Measurements from ENCODE around the gene SMIM31. TPM values are rescaled to one million over a fixed set of nuclear protein-coding genes. Genes with fewer than 3 reads are reported as not detected.

Gene SMIM31
- total RNA-seq, 6 experiments from 2014 or later, result not detected

DNA sequence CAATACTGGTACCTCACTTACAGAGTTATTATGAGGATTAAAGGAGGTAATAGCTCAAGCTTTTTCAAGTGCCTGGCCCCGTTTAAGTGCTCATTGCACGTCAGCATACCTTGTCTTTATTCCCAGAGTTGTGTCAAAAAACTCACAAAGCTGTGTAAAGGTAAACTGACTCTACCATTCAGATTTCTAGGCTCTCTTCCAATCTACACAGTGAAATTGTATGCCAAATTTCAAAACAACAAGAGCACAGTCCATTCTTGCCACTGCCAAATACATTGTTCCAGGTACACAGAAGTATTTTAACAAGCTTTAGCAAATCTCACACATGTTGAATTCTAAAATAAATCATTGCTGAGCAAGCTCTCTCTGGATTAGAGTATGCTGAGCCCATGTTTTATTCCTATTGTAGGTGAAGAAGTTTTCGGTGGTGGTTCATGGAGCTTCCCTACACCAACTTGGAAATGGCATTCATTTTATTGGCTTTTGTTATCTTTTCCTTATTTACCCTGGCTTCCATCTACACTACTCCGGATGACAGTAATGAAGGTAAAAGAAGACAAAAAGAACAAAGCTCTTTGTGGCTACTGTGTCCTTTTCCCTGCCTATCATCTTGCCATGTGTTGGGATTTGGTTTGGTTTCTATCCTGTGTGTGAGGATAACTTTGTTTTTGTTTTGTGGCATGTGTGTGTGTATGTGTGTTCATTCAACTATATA lies 16.2 kb downstream of the SMIM31 start:
- TF ChIP-seq, protein P1, sequence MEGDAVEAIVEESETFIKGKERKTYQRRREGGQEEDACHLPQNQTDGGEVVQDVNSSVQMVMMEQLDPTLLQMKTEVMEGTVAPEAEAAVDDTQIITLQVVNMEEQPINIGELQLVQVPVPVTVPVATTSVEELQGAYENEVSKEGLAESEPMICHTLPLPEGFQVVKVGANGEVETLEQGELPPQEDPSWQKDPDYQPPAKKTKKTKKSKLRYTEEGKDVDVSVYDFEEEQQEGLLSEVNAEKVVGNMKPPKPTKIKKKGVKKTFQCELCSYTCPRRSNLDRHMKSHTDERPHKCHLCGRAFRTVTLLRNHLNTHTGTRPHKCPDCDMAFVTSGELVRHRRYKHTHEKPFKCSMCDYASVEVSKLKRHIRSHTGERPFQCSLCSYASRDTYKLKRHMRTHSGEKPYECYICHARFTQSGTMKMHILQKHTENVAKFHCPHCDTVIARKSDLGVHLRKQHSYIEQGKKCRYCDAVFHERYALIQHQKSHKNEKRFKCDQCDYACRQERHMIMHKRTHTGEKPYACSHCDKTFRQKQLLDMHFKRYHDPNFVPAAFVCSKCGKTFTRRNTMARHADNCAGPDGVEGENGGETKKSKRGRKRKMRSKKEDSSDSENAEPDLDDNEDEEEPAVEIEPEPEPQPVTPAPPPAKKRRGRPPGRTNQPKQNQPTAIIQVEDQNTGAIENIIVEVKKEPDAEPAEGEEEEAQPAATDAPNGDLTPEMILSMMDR (IDR thresholded peaks at IDR 0.05), result no peak
- no peak for DNase-seq
- peaks cover 9% of the 10 kb centered on the region for H3K27me3 Mint-ChIP-seq (ENCODE audit: insufficient read depth)
- no peaks in the 10 kb centered on the region for H3K9me3 Mint-ChIP-seq
- H3K4me1 Mint-ChIP-seq (ENCODE audit: low read depth), result no peaks in the 10 kb centered on the region
- H3K4me3 Mint-ChIP-seq, result no peak overlapping the region
- no peak overlapping the region for H3K27ac Mint-ChIP-seq
- H3K36me3 Mint-ChIP-seq (ENCODE audit: low read depth), result no peaks in the 10 kb centered on the region

GRCh38 chr4:164771088-164771487 lies 17.2 kb downstream of the SMIM31 start:
- no peaks in the 10 kb centered on the region for H3K9me3 Mint-ChIP-seq
- no peak overlapping the region for H3K27ac Mint-ChIP-seq
- TF ChIP-seq, protein P1 (IDR thresholded peaks at IDR 0.05), result no peak
- no peaks in the 10 kb centered on the region for H3K4me1 Mint-ChIP-seq (ENCODE audit: low read depth)
- H3K36me3 Mint-ChIP-seq (ENCODE audit: low read depth), result no peaks in the 10 kb centered on the region
- peaks cover 9% of the 10 kb centered on the region for H3K27me3 Mint-ChIP-seq (ENCODE audit: insufficient read depth)
- DNase-seq, result no peak
- H3K4me3 Mint-ChIP-seq, result no peak overlapping the region

DNA sequence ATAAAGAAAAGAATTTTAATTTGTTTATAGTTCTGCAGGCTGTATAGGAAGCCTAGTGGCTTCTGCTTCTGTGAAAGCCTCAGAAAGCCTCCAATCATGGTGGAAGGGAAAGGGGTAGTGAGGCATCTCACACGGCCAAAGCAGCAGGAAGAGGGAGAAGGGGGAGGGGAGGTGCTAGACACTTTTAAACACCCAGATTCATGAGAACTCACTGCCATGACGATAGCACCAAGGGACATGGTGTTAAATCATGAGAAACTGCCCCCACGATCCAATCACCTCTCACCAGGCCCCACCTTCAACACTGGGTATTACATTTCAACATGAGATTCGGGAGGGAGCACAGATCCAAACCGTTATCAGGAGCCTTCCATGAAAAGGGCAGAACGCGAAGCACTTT lies 18.1 kb downstream of the SMIM31 start:
- Mint-ChIP-seq H3K4me1 (ENCODE audit: low read depth) (no peaks in the 10 kb centered on the region), H3K27me3 (ENCODE audit: insufficient read depth) (peaks cover 3% of the 10 kb centered on the region), H3K27ac (no peak overlapping the region), H3K9me3 (no peaks in the 10 kb centered on the region), H3K4me3 (no peak overlapping the region), H3K36me3 (ENCODE audit: low read depth) (no peaks in the 10 kb centered on the region)
- no peak for DNase-seq
- TF ChIP-seq, protein P1 (IDR thresholded peaks at IDR 0.05), result no peak

- no peaks in the 10 kb centered on the region for H3K36me3 Mint-ChIP-seq (ENCODE audit: low read depth)
- H3K27me3 Mint-ChIP-seq (ENCODE audit: insufficient read depth), result no peaks in the 10 kb centered on the region
- no peaks in the 10 kb centered on the region for H3K4me1 Mint-ChIP-seq (ENCODE audit: low read depth)
- no peak overlapping the region for H3K27ac Mint-ChIP-seq
- TF ChIP-seq, protein P1 (IDR thresholded peaks at IDR 0.05), result no peak
- DNase-seq, result no peak
- no peaks in the 10 kb centered on the region for H3K9me3 Mint-ChIP-seq
- no peak overlapping the region for H3K4me3 Mint-ChIP-seq
These were observed 25.1 kb downstream of the SMIM31 start for GRCh38 chr4:164779080-164779479.

DNA sequence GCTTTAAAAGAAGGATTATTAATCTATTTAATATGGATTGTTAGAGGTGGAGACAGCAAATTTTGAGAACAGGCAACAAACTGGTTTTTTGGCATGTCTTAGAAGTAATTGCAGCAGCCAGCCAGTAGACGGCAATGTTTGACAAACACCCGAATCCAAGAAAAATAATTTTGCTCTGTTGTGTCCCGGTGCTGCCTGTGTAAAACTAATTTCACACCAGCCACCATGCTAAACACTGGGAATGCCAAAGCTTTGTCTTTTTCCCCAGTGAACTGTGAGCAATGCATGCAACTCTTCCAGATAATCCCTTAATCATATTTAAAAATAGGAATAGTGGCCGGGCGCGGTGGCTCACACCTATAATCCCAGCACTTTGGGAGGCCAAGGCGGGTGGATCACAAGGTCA lies 25.9 kb downstream of the SMIM31 start:
- peak; percentile 28 for DNase-seq

More for the DNA sequence above, 25.9 kb downstream of the SMIM31 start:
- Mint-ChIP-seq H3K27me3 (ENCODE audit: insufficient read depth) (no peaks in the 10 kb centered on the region), H3K9me3 (no peaks in the 10 kb centered on the region), H3K4me3 (no peak overlapping the region), H3K27ac (no peak overlapping the region), H3K4me1 (ENCODE audit: low read depth) (no peaks in the 10 kb centered on the region), H3K36me3 (ENCODE audit: low read depth) (no peaks in the 10 kb centered on the region)
- TF ChIP-seq, protein P1 (IDR thresholded peaks at IDR 0.05), result peak; percentile 87

All from HFFc6 (cell line).